Eye (tissue), 1 donor: ENCODE results near the gene CYLD.

ENCODE experiments used
- DNase-seq: peaks from one replicate; pipeline ENCODE4 v3.0.0-alpha.2; 2015

Gene CYLD

DNA sequence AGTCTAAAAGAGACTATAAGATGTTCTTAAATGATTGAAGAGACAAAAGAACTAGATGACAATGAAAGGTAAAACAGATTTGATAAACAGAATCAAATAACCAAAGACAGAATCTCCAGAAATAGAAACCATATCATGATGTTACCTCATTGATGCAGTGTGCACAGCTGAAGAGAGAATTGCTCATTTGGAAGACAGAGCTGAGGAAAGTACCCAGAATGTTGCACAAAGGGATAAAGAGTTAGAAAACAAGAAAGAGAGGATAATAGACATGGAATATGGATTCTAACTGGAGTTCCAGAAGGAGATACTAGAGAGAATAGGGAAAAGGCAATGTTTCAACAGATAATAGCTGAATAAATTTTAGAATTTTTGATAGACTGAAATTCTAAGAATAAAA, 47.9 kb downstream of the CYLD start:
- DNase-seq, result no peak

DNA sequence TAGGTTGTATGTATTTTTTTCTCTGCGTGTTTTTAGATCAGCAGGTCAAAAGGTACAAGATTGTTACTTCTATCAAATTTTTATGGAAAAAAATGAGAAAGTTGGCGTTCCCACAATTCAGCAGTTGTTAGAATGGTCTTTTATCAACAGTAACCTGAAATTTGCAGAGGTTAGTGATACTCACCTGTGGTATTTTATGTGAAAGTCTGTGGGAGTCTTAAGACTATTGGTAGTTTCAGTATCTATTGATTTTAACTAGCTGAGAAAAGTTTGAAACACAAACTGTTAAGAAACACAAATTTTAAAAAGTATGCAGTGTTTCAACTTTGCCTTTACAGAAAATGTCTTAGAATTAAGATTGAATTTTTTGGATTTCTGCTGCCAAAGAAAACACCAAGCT, 49.6 kb downstream of the CYLD start:
- DNase-seq, result no peak

DNA sequence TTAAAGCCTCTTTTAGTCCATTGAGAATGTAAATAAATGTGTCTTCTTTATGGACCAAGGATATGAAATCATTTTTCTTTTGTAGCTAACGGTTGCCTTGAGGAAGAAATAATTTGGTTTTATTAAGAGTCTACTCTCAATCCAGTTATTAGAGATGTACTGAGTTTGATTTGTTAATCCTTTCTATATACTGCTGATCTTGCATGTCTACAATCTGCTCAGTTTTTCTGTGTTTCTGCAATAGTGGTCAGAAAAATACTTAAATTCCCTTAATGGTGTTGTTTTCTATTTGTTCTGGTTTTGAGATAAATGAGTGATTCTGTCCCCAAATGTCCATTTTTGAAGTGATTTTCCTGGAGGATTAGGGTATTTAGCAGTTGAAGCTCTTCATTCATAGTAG, 54.9 kb downstream of the CYLD start:
- DNase-seq, result no peak

DNA sequence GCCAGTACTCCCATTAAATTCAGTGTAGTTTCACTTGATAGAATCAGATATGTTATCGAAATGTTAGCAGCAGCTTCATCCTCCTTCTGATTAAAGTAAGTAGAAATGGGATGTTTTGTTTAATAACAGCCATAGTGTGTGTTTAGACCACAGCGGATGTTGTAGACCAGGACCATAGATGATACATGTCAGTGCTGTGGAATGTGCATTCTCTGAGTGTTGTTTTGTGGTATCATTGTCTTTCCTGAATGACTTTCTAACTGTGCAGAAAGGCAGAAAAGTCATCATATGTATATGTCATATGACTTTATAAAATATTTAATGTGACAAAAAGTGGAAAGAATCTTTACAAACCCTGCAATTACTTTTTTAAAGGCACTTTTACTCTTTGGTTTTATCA, 55.6 kb downstream of the CYLD start:
- no peak for DNase-seq

DNA sequence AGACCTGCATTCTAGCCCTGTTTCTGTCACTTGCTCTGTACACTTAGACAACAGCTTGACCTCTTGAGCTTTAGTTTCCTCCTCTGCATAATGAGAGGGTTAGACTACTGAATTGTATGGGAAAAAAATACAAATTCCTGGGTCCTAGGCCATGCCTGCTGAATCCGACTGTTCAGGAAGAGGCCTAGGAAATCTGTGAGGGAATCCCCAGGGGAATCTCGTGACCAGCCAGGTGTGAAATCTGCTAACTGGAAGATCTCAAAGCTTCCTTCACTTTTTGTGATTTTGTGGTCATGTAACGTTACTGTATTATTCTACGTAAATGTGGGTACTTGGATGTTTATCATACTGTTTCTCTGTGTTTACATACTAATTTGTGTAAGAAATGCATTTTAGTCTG, 58.2 kb downstream of the CYLD start:
- peak; percentile 49 for DNase-seq

DNA sequence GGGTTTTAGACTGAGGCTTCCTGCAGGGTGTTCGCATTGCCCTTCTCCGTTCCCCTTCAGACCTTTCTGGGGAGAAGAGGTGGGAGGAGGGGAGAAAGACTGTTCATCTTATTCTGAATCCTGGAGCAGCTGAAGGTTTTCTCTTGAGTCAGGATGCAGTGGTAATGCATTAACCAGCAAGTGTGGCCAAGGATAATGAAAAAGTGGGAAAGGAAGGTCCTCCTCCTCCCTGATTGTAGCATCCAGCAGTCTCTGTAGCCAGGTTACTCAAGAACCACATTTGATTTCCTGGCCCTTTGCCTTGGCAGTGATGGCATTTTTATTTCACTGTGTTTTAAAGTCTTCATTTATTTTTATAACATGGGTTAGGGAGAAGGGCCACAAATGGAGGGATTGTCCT, 59.1 kb downstream of the CYLD start:
- DNase-seq, result no peak

DNA sequence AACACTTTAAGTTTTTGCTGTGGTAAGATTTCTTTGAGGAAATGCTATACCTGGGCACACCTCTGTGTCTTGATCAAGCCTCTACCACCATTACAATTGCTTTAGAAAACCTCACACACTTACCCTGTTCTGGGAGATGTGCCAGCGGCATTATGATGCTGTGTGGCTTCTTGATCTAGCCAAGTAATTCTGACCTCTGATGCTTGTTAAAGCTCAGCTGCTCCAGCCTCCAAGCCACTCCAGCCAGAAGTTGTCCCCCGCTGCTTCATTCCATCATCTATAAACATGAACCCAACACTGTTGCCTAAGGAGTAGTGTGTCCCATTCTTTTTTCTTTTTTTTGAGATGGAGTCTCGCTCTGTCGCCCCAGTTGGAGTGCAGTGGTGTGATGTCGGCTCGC, 60.1 kb downstream of the CYLD start:
- no peak for DNase-seq

DNA sequence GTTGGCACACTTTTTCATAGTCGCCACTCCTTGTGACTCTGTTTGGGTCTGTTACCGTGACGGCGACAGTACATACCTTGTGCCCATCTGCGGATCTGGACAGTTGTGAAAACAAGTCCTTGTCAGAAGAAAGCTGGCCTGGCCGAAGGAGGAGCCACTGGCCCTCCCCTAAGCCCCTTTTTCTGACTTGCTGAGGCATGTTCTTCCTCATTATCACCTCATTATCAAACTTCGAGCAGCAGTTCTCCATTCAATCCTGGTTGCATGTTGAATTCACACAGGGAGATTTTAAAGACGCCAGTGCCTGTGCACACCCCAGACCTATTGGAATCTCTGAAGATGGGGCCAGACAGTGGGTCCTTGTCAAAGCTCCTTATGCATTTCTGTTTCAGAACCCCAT, 61.1 kb downstream of the CYLD start:
- no peak for DNase-seq

DNA sequence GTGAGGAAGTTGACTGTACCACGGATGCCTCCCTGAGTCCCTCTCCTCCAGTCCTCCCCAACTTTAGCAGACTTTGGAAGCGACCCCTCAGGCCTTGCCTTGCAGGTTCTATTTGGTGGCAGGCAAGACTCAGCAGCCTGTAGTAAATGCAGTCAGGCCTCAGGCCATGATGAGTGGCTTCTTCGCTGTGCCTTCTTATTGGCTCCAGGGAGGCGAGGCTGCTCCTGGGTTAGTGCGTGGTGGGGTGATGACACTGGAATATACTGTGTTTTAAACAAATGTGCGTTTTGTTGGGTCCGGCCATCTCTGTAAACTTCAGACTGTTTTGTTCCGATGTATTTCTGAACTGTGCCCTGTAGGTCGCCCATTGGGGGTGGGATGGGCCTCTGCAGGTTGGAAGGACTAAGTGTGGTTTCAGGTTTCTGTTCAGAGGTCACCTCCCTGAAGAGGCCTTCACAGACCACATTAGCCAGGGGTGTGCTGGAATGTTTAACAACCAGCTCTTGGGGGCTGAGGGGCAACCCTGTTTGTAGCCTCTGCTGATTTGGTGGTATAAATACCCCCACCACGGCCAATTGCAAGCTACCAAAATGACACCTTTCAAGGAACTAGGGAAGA, 62.5 kb downstream of the CYLD start:
- no peak for DNase-seq

DNA sequence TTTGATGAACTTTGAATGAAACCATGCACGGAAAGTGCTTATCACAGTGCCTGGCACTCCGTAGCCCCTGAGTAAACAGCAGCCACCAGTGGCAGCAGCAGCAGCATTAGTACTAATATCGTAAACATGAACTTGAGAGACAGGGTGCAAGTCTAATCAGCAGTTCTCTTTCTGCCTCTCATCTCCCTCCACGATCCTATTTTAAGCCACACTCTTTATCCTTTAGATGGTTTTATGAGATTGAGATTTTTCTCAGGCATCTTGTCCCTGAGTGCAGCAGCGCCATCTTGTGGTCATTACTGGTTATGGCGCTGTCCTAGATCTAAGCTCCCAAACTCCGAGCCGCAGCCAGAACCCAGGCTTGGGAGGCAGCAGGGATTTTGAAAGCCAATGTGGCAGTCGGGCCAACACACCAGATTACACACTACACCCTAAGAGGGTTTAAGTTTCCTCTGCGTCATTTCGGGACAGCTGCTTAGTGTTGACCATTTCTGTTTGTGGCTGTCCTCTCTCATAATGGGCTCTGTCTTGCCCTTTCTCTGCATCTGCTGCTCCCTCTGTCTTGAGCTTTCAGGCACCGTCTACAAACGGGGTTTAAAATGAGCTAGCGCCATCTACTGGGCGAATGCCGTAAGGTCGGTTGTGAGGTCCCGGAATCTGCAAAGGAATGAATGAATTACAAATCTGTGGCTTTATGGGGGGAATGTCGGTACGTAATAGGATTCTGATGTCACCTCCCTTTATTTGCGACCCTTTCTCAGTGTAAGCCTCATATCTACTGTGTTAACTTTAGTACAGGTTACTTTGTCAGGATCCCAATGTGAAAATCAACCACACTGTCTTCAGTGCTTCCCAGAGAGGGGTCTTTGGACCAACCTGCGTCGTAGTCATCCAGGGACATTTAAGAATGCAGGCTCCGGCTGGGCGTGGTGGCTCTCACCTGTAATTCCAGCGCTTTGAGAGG, 64.5 kb downstream of the CYLD start:
- DNase-seq, result peak; percentile 98

DNA sequence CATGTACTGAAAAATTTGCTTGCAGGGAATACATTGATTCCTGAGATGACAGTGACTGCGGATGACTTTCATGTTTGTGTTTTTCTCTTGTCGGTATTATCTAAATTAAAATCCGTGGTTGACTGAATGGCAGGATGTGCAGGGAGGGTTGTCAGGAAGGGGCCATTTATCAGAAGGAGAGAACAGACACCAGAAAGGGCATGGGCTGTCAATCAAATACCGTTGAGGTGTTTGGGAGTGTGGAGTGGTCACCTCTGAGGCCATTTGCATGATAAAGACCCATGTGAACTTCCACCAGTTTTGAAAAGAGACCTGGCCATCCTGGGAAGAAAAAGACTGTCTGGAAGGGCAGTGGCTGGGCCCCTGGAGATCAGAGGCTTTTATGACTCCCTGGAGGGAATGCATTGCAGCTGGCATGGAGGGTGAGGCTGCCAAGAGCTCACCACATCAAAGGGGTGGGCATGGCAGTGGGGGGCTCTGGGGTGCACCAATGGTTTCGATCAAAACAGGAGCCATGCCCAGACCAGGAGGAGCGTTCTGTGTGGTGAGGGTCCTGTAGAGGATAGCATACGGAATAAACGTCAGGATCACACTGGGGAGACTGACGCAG, 67.1 kb downstream of the CYLD start:
- DNase-seq, result no peak

DNA sequence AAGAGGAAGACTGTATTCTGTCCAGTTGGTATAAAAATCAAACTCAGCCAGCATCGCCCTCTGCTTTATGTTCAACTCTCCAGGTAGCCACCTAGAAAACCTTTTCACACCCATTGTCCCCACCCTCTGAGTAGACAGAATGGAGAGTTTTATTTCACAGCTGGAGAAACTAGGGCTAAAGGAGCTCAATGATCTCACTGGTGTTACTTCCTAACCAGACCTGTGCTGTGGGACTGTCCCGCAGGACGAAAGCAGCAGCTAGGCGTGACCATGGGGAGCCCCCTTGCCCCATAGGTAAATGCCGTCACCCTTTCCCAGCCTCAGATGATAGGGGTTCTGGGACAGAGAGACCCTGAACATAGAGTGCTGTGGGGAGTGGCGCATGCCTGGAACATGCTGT, 67.7 kb downstream of the CYLD start:
- DNase-seq, result no peak

DNA sequence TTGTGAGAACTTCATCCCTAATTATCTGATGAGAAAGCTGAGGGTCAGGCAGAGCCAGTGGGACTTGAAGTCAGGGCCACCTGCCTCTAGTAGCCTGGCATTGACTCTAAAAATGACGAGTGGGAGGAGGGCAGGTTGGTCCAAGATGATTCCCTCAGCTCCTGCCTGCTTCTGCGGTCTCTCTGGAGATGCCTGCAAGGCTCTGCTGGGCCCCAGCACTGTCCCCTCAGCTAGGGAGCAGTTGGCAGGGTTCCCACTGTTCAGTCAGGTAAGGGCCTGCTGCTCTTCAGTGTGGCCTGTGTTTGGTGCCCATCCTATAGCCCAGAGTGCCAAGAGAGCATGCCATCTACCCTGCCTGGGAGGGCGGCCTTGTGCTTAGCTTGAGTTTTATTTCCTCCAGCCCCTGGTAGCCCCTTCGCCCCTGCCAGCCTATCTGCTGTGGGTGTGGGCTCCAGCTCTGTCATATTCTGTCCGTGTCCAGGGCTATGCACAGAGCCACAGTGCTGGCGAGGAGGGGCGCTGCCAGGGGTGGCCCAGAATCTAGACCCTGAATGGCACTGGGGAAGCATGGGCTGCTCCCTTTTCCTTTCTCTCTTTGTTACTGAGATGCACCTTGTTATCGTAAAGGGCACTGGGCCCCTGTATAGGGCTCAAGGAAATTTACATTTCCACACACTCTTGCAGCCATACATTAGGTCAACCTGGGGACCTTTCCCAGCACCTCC, 68.5 kb downstream of the CYLD start:
- no peak for DNase-seq

DNA sequence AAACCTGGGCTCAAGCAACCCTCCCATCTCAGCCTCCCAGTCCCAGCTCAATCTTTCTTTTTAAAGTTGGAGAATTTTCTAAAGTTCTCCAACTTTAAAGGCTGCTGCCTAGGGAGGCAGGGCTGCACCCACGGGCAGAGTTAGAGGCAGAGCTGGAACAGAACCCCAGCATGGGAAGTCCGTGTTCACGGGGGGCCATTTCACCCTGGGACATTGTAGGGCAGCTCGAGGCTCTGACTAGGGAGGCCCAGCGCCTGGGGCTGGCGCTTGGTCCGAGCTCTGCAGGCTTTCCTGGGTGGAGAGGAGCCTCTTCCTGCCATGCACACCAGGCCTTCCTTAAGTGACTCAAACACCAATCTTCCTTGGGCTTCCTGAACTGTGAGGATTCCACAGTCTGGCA, 70.2 kb downstream of the CYLD start:
- no peak for DNase-seq

DNA sequence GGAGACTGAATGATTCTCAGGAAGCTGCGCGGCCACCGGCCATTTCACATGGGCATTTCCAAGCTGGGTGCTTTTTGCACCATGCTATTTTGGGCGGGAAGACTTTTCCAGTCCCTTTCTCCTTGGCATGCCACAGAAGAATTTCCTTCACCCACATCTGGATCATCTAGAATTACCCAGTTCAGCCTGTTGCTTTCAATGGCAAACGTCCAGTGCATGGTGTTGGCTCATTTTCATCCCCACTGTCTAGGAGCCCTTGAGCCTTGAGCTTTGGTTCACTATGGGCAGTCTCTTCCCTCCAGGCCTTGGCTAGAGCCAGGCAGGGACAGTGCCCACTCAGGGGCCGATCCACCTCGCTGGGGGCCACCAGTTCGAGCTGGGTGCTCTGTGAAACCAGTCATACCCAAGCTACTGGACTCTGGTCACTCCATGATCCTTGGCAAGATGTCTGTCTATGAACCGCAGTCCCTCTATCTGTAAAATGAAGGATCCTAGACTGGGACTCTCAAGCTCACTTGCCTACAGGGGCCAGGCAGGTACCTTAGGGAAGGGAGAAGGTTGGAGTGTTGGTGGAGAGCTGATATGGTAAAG, 71.1 kb downstream of the CYLD start:
- DNase-seq, result no peak

DNA sequence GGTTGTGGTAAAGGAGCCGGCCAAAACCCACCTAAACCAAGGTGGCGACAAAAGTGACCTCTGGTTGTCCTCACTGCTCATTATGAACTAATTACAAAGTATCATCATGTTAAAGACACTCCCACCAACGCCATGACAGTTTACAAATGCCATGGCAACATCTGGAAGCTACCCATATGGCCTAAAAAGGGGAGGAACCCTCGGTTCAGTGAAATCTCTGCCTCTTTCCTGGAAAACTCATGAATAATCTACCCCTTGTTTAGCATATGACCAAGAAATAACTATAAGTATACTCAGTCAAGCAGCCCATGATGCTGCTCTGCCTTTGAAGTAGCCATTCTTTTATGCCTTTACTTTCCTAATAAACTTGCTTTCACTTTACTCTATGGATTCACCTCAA, 72.2 kb downstream of the CYLD start:
- DNase-seq, result no peak

DNA sequence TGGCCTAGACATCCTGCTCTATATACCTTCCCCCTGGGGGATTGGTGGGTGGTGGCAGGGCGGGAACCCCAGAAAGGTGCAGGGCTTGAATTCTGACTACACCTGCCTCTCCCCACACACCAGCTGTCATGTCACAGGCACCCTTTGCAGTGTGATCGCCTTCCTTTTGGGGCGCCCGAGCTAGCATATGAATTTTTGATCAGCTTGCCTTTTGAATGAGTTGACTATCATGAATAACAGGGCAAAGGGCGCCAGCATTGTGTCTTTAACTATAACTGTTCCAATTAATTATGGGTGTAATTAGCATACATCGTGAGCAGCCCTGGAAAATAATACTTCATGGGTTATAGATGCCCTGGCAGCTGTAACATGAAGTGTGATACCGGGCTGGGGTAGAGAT, 72.7 kb downstream of the CYLD start:
- no peak for DNase-seq

DNA sequence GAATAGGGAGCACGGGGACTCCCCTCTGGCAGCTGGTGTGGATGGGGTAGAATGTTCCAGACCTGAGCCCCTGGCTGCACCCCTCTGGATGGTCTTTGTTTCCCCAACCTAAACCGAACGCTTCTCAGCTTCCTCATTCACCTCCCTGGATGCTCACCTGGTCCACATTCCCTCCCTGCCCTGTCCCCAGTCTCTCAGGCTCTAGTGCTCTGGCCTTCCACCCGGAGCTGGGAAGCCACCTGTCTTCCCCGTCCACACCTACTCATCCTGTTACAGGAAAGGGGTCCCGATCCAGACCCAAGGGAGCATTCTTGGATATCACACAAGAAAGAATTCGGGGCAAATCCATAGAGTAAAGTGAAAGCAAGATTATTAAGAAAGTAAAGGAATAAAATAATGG, 73.5 kb downstream of the CYLD start:
- no peak for DNase-seq

DNA sequence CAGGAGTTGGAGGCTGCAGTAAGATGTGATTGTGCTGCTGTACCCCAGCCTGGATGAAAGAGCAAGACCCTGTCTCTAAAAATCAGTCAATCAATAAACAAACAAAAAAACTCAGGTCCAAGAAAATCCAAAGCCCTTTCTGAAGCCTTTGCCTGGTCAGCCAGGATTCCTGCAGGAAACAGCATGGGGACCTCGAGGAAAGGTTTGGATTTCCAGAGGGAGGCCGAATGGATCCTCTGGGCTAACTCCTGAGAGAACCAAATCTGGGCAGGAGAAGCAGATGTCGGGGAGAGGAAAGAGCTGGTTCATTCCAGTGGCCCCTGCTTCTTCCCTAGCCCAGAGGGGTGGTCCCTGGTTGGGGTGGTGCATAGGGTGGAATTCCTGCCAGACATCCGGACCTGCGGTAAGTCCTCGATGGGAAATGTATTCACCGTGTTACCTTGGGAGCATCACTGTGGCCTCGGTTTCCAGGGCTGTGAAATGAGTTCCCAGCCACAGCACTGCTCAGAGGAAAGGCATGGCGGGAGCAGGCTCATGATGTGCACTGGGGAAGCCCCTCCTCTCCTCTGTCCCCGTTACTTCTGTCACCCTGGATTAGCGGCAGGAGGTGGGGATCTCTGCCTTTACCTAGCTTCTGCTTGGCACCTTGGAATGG, 75.1 kb downstream of the CYLD start:
- no peak for DNase-seq

DNA sequence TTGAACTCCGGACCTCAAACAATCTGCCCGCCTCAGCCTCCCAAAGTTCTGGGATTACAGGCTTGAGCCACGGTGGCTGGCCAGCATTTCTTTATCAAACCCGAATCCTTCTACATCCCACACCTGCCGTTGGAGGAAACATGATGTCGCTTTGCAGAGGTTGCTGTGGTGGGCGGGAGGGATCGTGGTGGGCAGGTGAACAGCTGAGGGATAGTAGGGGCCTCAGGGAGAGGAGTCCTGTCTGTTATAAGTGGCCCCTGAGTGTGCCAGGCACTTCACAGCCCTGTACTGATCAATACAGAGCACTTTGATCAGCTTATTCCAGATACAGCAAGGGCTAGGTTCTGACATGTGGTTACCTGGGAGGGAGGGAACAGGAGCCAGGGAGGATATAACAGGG, 76.5 kb downstream of the CYLD start:
- no peak for DNase-seq

DNA sequence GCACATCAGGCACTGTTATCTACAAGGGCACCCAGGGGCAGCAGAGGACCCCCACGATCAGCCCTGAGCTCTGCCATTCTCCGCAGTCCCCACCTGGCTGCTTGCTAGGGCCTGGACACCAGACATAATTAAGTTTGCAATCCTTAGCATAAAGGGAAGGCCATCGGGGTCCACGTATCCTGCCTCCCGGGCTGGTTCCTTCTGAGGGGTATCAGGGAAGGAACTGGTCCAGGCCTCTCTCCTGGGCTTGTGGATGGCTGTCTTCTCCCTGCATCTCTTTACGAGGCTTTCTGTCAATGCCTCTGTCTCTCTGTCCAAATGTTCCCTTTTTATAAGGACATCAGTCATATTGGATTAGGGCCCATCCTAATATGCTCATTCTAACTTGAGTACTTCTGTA, 77.8 kb downstream of the CYLD start:
- no peak for DNase-seq

DNA sequence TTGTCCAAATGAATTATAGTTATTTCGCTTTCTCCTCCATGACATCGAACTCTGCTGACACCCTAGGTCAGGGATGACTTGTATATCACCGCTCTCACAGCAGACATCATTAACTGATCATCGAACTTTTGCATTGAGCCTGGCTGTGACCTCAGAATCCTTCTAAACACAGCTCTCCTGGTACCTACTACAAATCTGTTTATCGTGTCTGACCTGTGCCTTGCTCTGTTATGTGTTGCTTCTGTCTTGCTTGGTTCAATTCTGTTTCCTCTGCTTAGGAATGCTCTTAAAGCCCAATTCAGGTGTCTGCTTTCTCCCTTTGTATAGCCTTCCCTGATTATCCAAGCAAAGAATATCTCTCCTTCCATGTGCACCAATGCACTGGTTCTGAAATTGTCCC, 78.3 kb downstream of the CYLD start:
- no peak for DNase-seq

DNA sequence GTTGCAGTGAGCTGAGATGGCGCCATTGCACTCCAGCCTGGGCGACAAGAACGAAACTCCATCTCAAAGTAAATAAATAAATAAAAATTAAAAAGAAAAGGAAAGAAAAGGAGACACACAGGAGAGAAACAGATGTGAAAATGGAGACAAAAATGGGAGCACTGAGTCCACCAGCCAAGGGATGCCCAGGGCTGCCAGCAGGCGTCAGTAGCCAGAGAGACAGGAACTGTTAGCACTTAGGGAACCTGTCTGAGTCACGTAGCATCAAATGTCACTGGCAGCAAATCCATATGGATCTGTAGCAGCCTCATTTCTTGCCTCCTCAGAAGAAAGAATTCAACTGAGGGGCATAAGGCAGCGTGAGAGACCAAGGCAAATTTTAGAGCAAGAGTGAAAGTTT, 79.7 kb downstream of the CYLD start:
- no peak for DNase-seq
